NCI-H2107 treated with DMSO at 0.1 percent for 48 hours (cell line): ENCODE results near the gene HSPG2.
A peak's percentile ranks its signal among the peaks of the same experiment; 100 is the strongest.
"Not testable (repeated sequence)": the region's sequence is repeated elsewhere in the genome, so short reads cannot be mapped to it uniquely, and the experiment has no call there.

Source experiments
- DNase-seq: peaks from one replicate; lab custom pipeline; 2025; ENCODE audit not compliant: unreplicated experiment; lab: John Stamatoyannopoulos, UW

Gene HSPG2

GRCh38 chr1:21813542-21813941, 123.6 kb downstream of the HSPG2 start:
- no peak for DNase-seq

GRCh38 chr1:21811875-21812305, 125.2 kb downstream of the HSPG2 start, which contains the start of gene LDLRAD2:
Gene LDLRAD2, plus strand, starts transcription at chr1:21812265. Its CDS starts 187 bp downstream, at chr1:21812452.
- DNase-seq: no peak

- no peak for DNase-seq
Measured at GRCh38 chr1:21804536-21804935, 132.6 kb downstream of the HSPG2 start.

GRCh38 chr1:21801100-21801499, 136.0 kb downstream of the HSPG2 start:
- DNase-seq: no peak

GRCh38 chr1:21799730-21800129, 137.4 kb downstream of the HSPG2 start:
- DNase-seq: no peak

- no peak for DNase-seq
Measured at GRCh38 chr1:21795075-21795474, 142.0 kb downstream of the HSPG2 start.

GRCh38 chr1:21794656-21795055, 142.5 kb downstream of the HSPG2 start:
- DNase-seq: no peak

GRCh38 chr1:21793104-21793503, 144.0 kb downstream of the HSPG2 start:
- DNase-seq: no peak

GRCh38 chr1:21786640-21787039, 150.5 kb downstream of the HSPG2 start:
- DNase-seq: no peak

- not testable (repeated sequence) for DNase-seq
Measured at GRCh38 chr1:21785764-21786163, 151.3 kb downstream of the HSPG2 start.

GRCh38 chr1:21783679-21784603, 153.2 kb downstream of the HSPG2 start:
- DNase-seq: no peak

- DNase-seq: peak; percentile 91
Measured at GRCh38 chr1:21782868-21783678, 154.0 kb downstream of the HSPG2 start, which contains the start of gene USP48. Gene USP48, minus strand, starts transcription at chr1:21783149. Its CDS starts 192 bp downstream, at chr1:21782957.

GRCh38 chr1:21782349-21782867, 154.7 kb downstream of the HSPG2 start:
- DNase-seq: peak; percentile 58

- no peak for DNase-seq
Measured at GRCh38 chr1:21781815-21782348, 155.2 kb downstream of the HSPG2 start.

GRCh38 chr1:21779613-21780521, 157.2 kb downstream of the HSPG2 start:
- no peak for DNase-seq

GRCh38 chr1:21778405-21778727, 158.7 kb downstream of the HSPG2 start:
- DNase-seq: no peak

- DNase-seq: not testable (repeated sequence)
Measured at GRCh38 chr1:21776925-21777324, 160.2 kb downstream of the HSPG2 start.

- DNase-seq: no peak
Measured at GRCh38 chr1:21775985-21776562, 161.0 kb downstream of the HSPG2 start.

- DNase-seq: no peak
Measured at GRCh38 chr1:21775550-21775914, 161.6 kb downstream of the HSPG2 start.
